Stimulated activated naive CD4-positive, alpha-beta T cell (primary cell): ENCODE results near the gene MGMT.

Experiments used
- DNase-seq, 6 experiments: peaks; one replicate each; lab custom pipeline; 2025; lab: John Stamatoyannopoulos, UW

Gene MGMT

GRCh38 chr10:129593953-129594352 is 126.9 kb downstream of the MGMT start:
- no peak for DNase-seq

- no peak for DNase-seq
Measured at GRCh38 chr10:129594811-129595210, 127.8 kb downstream of the MGMT start.

- no peak for DNase-seq
Measured at GRCh38 chr10:129598413-129598812, 131.4 kb downstream of the MGMT start.

GRCh38 chr10:129599160-129599559 is 132.1 kb downstream of the MGMT start:
- DNase-seq, result no peak

- DNase-seq, result no peak
Measured at GRCh38 chr10:129601737-129602136, 134.7 kb downstream of the MGMT start.

- no peak for DNase-seq
Measured at GRCh38 chr10:129602938-129603535, 136.0 kb downstream of the MGMT start.

GRCh38 chr10:129604333-129605032 is 137.4 kb downstream of the MGMT start:
- no peak for DNase-seq

- no peak for DNase-seq
Measured at GRCh38 chr10:129605266-129605985, 138.4 kb downstream of the MGMT start.

- no peak for DNase-seq
Measured at GRCh38 chr10:129605986-129606518, 139.0 kb downstream of the MGMT start.

GRCh38 chr10:129607607-129608109 is 140.6 kb downstream of the MGMT start:
- no peak for DNase-seq

- DNase-seq, result no peak
Measured at GRCh38 chr10:129608653-129609052, 141.6 kb downstream of the MGMT start.

GRCh38 chr10:129609551-129609950 is 142.5 kb downstream of the MGMT start:
- DNase-seq, result no peak

GRCh38 chr10:129612481-129613109 is 145.6 kb downstream of the MGMT start:
- no peak for DNase-seq

GRCh38 chr10:129613377-129613980 is 146.4 kb downstream of the MGMT start:
- no peak for DNase-seq

- no peak for DNase-seq
Measured at GRCh38 chr10:129614341-129614740, 147.3 kb downstream of the MGMT start.

GRCh38 chr10:129615381-129615780 is 148.3 kb downstream of the MGMT start:
- no peak for DNase-seq

- no peak for DNase-seq
Measured at GRCh38 chr10:129615921-129616525, 149.0 kb downstream of the MGMT start.

- DNase-seq, result no peak
Measured at GRCh38 chr10:129617768-129618167, 150.7 kb downstream of the MGMT start.

GRCh38 chr10:129621062-129621461 is 154.0 kb downstream of the MGMT start:
- no peak for DNase-seq

- no peak for DNase-seq
Measured at GRCh38 chr10:129621693-129622092, 154.7 kb downstream of the MGMT start.

- no peak for DNase-seq
Measured at GRCh38 chr10:129622291-129622690, 155.2 kb downstream of the MGMT start.
